Stimulated activated CD8-positive, alpha-beta memory T cell treated with anti-CD3 and anti-CD28 coated beads, Interleukin-12 subunit alpha, Interleukin-12 subunit beta, amount 100 ng/mL, for 24 hours (primary cell): Measurements from ENCODE around the gene INSRR.

Experiments used
- DNase-seq: peaks from one replicate; pipeline ENCODE4 v3.0.0-alpha.2; 2020; ENCODE audit errors: extremely low read depth

Gene INSRR

DNA sequence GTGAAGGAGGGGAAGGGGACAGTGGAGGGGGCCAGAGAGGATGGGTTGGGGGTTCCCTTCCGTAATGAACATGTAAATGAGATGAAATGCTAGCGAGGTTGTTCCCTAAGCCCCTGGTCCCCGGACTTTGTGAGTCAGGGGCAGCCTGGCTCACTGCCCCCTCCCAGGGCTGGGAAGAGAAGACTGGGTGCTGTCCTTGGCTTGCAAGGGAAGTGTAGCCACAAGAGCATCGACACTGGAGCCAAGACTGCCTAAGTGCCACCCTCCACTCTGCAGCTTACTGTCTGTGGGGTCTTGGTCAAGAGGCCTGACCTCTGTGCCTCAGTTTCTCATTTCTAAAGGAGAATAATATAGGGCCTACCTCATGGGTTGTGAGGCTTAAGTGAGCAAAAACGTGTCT, 35.1 kb upstream of the INSRR start:
- no peak for DNase-seq

DNA sequence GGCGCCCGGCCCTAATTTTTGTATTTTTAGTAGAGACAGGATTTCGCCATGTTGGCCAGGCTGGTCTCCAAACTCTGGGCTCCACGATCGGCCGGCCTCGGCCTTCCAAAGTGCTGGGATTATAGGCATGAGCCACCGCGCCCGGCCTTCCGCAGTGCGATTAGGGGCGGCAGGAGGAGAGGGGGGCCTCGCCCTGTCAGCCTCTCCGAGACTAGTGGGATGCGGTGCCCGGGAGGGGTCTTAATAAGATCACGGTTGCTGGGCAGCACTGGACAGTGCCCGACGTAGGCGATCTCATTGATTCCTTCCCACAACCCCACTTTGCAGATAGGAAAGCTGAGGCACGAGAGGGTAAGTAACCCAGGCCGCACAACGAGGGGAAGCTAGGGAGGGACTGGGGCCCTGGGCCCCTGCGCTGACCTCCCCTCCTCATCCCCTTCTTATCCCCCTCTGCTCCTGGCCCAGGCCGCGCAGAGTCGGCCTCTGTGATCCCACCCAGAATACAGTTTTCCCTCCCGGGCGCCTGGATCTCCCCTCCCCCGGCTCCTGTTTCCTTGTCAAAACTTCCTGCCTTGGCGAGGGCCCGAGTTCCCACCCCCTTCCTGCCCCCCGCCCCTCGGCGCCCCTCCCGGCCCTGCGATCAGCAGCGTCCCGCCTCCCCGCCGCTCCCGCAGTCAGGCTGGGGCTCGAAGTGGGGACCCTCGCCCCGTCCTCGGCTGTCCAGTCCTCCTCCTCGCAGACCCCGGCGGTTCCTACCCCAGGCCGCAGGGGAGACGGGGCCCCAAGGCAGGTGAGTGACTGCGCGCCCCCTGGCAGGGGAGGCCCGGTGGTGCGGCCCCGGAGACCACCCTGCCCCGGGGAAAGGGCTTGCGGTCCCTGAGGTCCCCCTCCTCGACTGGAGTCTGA, 34.4 kb upstream of the INSRR start, which contains the start of gene PEAR1:
PEAR1 (plus strand) TSS at position 671 of the 906 bp plus-strand sequence. CDS start 10,209 bp downstream, outside the sequence.
- no peak for DNase-seq

GRCh38 chr1:156892190-156893047, 33.5 kb upstream of the INSRR start:
- DNase-seq: peak; percentile 66

GRCh38 chr1:156889802-156890580, 31.1 kb upstream of the INSRR start:
- peak; percentile 11 for DNase-seq

GRCh38 chr1:156887734-156888133, 28.8 kb upstream of the INSRR start:
- no peak for DNase-seq

DNA sequence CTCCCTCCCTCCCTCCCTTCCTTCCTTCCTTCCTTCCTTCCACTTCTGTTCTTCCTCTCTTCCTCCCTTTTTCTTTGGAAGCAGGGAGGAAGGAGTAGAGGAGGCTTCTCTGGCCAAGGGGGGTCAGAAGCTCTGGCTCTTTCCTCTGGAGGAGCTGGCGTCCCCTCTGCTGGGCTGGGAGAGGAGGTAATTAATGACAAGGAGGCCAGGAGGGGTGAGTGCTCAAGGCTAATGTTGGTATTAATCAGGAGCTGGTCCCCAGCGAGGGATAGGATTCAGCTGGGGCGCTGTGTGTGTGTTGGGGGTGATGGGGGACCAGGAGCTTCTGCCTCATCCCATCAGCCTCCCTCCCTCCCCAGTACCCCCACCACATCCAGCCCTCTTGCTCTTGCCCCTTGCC, 28.4 kb upstream of the INSRR start:
- DNase-seq: no peak

- DNase-seq: no peak
Observed at GRCh38 chr1:156886583-156887281, 27.8 kb upstream of the INSRR start.

- DNase-seq: no peak
Observed at GRCh38 chr1:156885880-156886355, 27.0 kb upstream of the INSRR start.

DNA sequence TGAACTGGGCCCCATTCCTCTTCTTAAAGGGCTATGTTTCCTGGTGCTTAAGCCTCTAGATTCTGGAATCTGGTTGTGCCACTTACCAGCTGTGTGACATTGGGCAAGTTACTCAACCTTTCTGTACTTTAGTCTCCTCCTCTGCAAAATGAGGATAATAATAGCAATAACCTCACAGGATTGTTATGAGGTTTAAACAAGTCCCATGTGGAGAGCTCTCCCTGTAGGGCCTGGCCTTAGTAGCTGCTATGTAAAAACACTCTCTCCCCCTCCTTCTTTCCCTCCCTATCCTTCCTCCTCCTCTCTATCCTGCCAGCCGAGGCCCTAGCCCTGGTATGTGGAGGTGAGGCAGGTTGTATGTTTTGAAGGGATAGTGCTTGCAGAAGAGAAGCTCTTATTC, 26.4 kb upstream of the INSRR start:
- DNase-seq: no peak

- no peak for DNase-seq
Observed at GRCh38 chr1:156884560-156885184, 25.8 kb upstream of the INSRR start.

- no peak for DNase-seq
Observed at GRCh38 chr1:156883919-156884318, 25.0 kb upstream of the INSRR start.

DNA sequence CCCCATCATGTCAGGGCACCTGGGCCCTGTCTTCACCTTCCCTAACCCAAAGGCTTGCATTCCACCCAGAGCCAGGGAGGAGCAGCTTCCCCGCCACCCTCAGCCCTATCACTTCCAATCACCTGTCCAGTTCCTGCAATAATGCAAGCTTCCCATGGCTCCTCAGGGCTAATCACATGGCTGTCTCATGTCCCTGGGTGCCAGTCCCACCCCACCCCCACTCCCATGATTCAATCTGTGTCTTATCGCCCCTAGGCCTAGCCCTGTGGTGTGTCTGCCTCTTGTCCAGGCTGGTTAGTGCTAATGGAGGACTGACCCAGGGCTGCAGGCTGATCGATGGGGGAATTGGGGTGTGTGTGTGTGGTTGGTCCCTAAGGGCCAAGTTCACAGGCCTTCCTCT, 23.6 kb upstream of the INSRR start:
- no peak for DNase-seq

- no peak for DNase-seq
Observed at GRCh38 chr1:156881663-156882062, 22.7 kb upstream of the INSRR start.

- DNase-seq: no peak
Observed at GRCh38 chr1:156881101-156881500, 22.2 kb upstream of the INSRR start.

GRCh38 chr1:156880473-156880872, 21.6 kb upstream of the INSRR start:
- no peak for DNase-seq

DNA sequence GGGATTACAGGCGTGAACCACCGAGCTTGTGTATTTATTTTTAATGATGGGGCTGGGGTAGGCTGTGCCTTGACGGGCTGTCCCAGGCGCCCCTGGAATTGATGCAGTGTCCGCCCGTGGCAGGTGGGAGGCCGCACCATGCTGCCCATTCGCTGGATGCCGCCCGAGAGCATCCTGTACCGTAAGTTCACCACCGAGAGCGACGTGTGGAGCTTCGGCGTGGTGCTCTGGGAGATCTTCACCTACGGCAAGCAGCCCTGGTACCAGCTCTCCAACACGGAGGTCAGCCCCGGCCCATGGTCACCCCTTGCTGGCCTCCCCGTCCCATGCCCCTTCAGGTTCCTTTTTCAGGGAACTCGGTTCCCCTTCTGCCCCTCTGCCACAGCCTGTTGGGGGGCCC, 21.0 kb upstream of the INSRR start:
- no peak for DNase-seq

GRCh38 chr1:156877433-156878170, 18.7 kb upstream of the INSRR start:
- no peak for DNase-seq

DNA sequence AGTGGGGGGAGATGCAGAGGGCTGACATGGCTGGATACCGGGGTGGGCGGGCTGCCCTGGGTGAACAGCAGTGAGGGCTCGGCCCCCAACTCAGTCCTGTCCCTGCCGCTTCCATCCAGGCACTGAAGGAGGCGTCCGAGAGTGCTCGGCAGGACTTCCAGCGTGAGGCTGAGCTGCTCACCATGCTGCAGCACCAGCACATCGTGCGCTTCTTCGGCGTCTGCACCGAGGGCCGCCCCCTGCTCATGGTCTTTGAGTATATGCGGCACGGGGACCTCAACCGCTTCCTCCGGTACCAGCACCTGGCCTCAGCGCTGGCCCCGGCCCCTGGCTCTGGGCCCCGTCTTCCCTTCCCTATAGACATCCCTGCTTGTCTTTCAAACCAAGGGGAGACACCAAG, 17.4 kb upstream of the INSRR start:
- no peak for DNase-seq

DNA sequence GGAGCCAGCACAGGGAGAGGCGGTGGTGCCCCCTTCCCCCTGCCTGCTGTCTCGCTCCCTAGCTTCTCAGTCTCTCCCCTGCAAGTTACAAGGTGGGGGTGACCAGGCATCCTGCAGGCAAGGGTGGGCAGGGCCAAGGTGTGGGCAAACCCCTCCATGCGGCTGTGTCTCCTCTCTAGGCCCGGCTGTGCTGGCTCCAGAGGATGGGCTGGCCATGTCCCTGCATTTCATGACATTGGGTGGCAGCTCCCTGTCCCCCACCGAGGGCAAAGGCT, 16.4 kb upstream of the INSRR start:
- DNase-seq: no peak
